ENCODE results near the gene SUN1.

DNA sequence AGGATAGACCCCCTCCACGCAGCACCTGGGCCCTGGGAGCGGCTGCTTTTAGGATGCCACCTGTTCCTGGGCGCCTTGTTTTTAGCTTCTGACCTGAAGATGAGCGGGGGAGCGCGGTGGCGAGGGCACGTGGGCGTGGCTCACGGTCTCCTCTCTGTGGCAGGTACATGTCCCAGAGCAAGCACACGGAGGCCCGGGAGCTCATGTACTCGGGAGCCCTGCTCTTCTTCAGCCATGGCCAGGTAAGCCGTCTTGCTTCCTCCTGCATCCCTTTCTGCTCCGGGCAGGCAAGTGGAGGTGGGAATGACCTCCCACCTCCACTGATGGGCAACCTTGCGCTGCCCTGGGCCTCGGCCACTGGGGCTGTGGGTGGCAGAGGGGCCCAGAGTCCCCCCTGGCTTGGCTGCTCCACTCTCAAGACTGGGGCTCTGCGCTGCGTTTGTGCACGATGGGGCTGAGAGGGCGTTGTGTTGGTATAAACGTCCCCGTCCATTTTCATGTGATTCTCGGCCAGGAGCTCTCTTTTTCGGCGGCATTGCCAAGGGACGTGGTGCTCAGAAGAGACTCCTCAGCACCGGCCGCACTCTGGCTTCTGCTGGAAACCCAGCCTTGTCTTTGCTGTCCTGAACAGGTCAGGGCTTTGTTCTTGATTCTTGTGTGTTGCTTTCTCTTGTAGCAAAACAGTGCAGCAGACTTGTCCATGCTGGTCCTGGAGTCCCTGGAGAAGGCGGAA is 53.8 kb downstream of the SUN1 start:
- TF ChIP-seq CTCF (IDR thresholded peaks at IDR 0.05) (no peak), POLR2AphosphoS5 (IDR thresholded peaks at IDR 0.05) (no peak)

Data from breast epithelium (tissue), 3 donors.